ENCODE results near the gene COIL.

DNA sequence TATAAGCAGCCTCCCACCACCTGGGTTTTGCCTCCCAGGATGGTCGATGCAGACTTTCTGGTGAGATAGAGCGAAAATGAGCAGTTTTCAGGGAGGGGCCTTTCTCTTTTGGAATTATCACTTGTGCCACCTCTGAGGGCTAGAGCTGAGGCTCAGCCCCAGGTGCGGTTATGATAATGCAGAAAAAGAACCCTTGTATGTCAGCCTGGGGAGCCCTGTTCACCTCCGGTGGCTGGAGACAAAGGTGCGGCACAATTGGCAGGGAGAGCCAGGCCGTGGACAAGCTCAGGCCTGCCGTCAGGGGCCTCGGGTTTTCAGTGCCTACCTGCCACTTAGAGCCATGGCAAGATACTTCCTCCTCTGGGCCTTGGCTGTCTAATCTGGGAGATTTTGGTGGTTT lies 21.5 kb upstream of the COIL start:
- TF ChIP-seq, protein P1, sequence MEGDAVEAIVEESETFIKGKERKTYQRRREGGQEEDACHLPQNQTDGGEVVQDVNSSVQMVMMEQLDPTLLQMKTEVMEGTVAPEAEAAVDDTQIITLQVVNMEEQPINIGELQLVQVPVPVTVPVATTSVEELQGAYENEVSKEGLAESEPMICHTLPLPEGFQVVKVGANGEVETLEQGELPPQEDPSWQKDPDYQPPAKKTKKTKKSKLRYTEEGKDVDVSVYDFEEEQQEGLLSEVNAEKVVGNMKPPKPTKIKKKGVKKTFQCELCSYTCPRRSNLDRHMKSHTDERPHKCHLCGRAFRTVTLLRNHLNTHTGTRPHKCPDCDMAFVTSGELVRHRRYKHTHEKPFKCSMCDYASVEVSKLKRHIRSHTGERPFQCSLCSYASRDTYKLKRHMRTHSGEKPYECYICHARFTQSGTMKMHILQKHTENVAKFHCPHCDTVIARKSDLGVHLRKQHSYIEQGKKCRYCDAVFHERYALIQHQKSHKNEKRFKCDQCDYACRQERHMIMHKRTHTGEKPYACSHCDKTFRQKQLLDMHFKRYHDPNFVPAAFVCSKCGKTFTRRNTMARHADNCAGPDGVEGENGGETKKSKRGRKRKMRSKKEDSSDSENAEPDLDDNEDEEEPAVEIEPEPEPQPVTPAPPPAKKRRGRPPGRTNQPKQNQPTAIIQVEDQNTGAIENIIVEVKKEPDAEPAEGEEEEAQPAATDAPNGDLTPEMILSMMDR (conservative IDR thresholded peaks at IDR 0.05; ENCODE audit: low read length), result no peak
- no peak for TF ChIP-seq EZH2phosphoT487 (IDR thresholded peaks at IDR 0.05; ENCODE audit: borderline replicate concordance, low read depth, low read length)
